ENCODE measurements around the gene CS. TPM values are rescaled to one million over a fixed set of nuclear protein-coding genes. Genes with fewer than 3 reads are reported as not detected.
A peak's percentile ranks its signal among the peaks of the same experiment; 100 is the strongest.
"Not testable (repeated sequence)": the region's sequence is repeated elsewhere in the genome, so short reads cannot be mapped to it uniquely, and the experiment has no call there.

Gene CS
- total RNA-seq, 2 experiments from 2014 or later = 218 to 228 TPM

DNA sequence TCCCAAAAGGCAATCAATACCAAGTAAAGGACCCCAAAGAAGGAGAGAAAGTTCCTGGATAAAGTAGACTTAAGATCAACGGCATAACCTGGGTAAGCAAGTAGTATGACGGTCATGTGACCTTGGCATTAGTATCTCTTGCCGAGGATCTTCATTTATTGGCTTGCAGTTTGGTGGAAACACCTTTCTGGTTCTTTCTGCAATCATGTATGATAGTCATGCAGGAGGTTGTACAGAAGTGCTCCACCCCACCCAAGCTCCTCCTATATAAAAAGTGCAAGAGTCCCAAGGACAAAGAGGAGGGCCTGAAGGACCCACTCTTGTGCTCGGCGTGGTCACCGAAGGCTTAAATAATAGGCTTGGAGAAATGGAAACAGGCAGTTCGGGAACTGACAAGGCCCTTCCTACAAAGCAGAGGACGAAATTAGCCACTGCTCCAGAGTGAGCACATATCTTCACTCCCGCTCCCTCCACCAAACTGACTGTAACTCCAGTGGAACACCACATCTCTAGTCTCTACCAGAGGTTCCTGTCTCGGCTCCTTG lies 750 bp downstream of the CS start:
- Mint-ChIP-seq H3K27me3 (ENCODE audit: low read depth) (no peaks in the 10 kb centered on the region), H3K9me3 (ENCODE audit: insufficient read depth) (no peaks in the 10 kb centered on the region), H3K27ac (peak overlapping the region; percentile 91), H3K4me3 (peak overlapping the region; percentile 97), H3K36me3 (ENCODE audit: low read depth) (peaks cover 44% of the 10 kb centered on the region), H3K4me1 (ENCODE audit: low read depth) (peaks cover 52% of the 10 kb centered on the region)
- peak; percentile 12 for ATAC-seq
- ChIA-PET CTCF (interaction anchor here (0.8 to 3.0 kb wide), 11 partner anchors 8 to 329 kb away, joined by 3 to 14 read pairs (median 4); partner anchors contain the start of genes ANKRD52, CNPY2, RNF41 and SPRYD4), POLR2A (interaction anchor here (0.7 to 1.4 kb wide), 5 partner anchors 59 to 329 kb away, joined by 3 to 5 read pairs (median 3); partner anchors contain the start of gene TIMELESS)
- DNase-seq = peak; percentile 53

DNA sequence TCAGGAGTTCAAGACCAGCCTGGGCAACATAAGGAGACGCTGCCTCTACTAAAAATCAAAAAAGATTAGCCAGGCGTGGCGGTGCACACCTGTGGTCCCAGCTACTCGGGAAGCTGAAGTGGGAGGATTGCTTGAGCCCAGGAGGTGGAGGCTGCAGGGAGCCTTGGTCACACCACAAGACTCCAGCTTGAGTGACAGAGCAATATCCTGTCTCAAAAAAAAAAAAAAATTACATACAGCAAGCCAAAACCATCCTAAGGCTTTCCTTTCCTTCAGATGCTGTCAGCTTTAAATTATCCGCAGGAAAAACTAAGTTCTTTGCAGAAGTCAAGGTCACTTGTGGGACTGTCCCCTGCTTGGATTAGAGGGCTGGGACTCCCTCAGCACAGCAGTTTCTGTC lies 1.3 kb downstream of the CS start:
- Mint-ChIP-seq H3K4me3 (peak overlapping the region; percentile 97), H3K27me3 (ENCODE audit: low read depth) (no peaks in the 10 kb centered on the region), H3K9me3 (ENCODE audit: insufficient read depth) (no peaks in the 10 kb centered on the region), H3K36me3 (ENCODE audit: low read depth) (peaks cover 47% of the 10 kb centered on the region), H3K4me1 (ENCODE audit: low read depth) (peaks cover 52% of the 10 kb centered on the region), H3K27ac (peak overlapping the region; percentile 91)
- ChIA-PET POLR2A (interaction anchor here (0.6 to 1.4 kb wide), 6 partner anchors 10 to 330 kb away, joined by 3 to 5 read pairs (median 3); partner anchors contain the start of genes SMARCC2 and TIMELESS), CTCF (interaction anchor here (0.5 to 3.0 kb wide), 12 partner anchors 7 to 329 kb away, joined by 3 to 14 read pairs (median 4); partner anchors contain the start of genes ANKRD52, CNPY2, RNF41 and SPRYD4)
- ATAC-seq (no peak), DNase-seq (peak; percentile 25)

DNA sequence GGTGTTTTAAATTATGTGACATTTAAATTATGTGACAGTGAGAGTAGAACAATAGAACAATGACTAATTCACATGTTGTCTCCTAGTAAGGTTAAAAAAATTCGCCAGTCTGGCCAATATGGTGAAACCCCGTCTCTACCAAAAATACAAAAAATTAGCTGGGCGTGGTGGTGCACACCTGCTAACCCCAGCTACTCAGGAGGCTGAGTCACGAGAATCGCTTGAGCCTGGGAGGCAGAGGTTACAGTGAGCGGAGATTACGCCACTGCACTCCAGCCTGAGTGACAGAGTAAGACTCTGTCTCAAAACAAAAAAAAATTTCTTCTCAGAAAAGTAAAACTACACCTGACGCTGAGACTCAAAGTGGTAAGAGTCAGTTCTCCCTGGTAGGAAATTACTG lies 2.7 kb downstream of the CS start:
- H3K4me3 Mint-ChIP-seq = peak overlapping the region; percentile 22
- H3K36me3 Mint-ChIP-seq (ENCODE audit: low read depth) = peaks cover 51% of the 10 kb centered on the region
- CTCF ChIA-PET = interaction anchor here (1.0 to 3.0 kb wide), 7 partner anchors 18 to 178 kb away, joined by 4 to 14 read pairs (median 6); partner anchors contain the start of genes ANKRD52, CNPY2, COQ10A and ZC3H10

DNA sequence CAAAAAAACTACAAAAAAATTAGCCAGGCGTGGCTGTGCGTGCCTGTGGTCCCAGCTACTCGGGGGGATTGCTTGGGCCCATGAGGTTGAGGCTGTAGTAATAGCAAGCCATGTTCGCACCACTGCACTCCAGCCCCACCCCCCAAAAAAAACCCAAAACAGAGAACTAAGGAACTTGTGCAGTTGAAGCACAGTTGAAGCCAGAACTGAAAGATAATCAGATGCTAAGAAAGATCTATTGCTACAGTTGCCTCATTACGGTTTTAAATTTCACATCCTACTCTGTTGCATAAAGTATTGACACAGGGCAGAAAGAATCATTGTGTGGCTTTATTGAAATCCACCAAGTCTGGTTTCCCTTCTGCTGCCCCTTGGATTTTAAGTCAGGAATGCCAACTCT lies 3.8 kb downstream of the CS start:
- Mint-ChIP-seq H3K36me3 (ENCODE audit: low read depth) (peaks cover 44% of the 10 kb centered on the region), H3K4me1 (ENCODE audit: low read depth) (peaks cover 52% of the 10 kb centered on the region), H3K27me3 (ENCODE audit: low read depth) (no peaks in the 10 kb centered on the region), H3K4me3 (no peak overlapping the region), H3K27ac (no peak overlapping the region), H3K9me3 (ENCODE audit: insufficient read depth) (no peaks in the 10 kb centered on the region)
- DNase-seq (no peak), ATAC-seq (no peak)
- ChIA-PET POLR2A (interaction anchor here (0.7 kb wide), 1 partner anchor 20 kb away, joined by 3 read pairs; the partner anchor contains the start of gene CNPY2), CTCF (interaction anchor here (0.8 to 1.7 kb wide), 3 partner anchors 25 to 38 kb away, joined by 3 to 6 read pairs (median 4); partner anchors contain the start of gene ANKRD52)

More for the DNA sequence above, 2.7 kb downstream of the CS start:
- Mint-ChIP-seq H3K27ac (no peak overlapping the region), H3K27me3 (ENCODE audit: low read depth) (no peaks in the 10 kb centered on the region), H3K4me1 (ENCODE audit: low read depth) (peaks cover 56% of the 10 kb centered on the region), H3K9me3 (ENCODE audit: insufficient read depth) (no peaks in the 10 kb centered on the region)
- ATAC-seq = no peak
- POLR2A ChIA-PET = interaction anchor here (0.8 to 1.2 kb wide), 2 partner anchors 18 to 75 kb away, joined by 3 read pairs; partner anchors contain the start of genes CNPY2 and RNF41
- no peak for DNase-seq

DNA sequence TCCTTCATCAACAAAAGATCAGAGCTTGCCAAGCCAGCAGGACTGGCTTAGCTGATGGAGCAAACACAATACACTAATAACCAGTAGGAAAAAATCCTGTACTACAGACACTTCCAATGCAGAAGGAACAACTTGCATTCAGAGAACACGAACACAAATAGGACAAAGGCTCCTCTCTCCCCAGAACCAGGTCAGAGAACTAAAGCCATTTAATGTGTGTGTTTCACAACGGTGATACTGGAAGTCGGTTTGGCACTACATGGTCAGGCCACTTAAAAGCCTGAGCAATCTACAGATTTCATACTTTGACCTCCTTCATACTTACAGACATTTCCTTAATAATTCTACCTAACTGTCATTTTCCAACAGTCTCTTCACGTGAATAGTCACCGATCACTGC lies 6.3 kb downstream of the CS start:
- ChIA-PET POLR2A (no interaction called here), CTCF (no interaction called here)
- Mint-ChIP-seq H3K4me3 (no peak overlapping the region), H3K4me1 (ENCODE audit: low read depth) (peaks cover 50% of the 10 kb centered on the region), H3K9me3 (ENCODE audit: insufficient read depth) (no peaks in the 10 kb centered on the region), H3K27me3 (ENCODE audit: low read depth) (no peaks in the 10 kb centered on the region), H3K36me3 (ENCODE audit: low read depth) (peaks cover 50% of the 10 kb centered on the region), H3K27ac (no peak overlapping the region)
- no peak for DNase-seq
- ATAC-seq = no peak

DNA sequence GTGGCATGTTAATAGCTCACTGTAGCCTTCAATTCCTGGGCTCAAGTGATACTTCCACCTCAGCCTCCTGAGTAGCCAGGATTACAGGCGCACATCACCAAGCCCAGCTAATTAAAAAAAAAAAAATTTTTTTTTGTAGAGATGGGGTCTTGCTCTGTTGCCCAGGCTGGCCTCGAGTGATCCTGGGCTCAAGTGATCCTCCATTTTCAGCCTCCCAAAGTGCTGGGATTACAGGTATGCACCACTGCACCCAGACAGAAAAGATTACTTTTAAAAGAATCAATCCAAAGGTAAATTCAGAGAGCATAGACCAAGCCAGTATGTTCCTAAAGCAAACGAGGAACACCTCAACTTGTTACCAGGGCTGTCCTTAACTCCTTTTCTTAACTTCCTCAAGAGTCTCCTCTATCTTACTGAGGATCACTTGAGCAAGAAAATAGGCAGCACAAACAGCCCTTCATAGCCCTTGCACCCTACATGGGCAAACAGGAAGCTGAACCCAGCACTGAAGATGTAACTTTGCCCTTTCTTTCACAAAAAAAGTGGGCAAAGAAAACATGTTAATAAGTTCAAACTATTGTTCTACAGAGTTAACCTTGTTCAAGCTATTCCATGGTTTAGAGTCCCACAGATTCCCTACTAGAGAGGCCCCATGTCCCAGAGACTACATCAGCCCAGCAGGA lies 11.3 kb downstream of the CS start:
- no peak for DNase-seq
- Mint-ChIP-seq H3K27me3 (ENCODE audit: low read depth) (no peaks in the 10 kb centered on the region), H3K4me1 (ENCODE audit: low read depth) (peaks cover 31% of the 10 kb centered on the region), H3K9me3 (ENCODE audit: insufficient read depth) (no peaks in the 10 kb centered on the region), H3K36me3 (ENCODE audit: low read depth) (peaks cover 33% of the 10 kb centered on the region), H3K27ac (peak overlapping the region; percentile 66), H3K4me3 (no peak overlapping the region)
- ChIA-PET CTCF (interaction anchor here (2.5 to 3.7 kb wide), 3 partner anchors 19 to 99 kb away, joined by 6 to 18 read pairs (median 12); partner anchors contain the start of gene SMARCC2), POLR2A (interaction anchor here (0.6 to 1.1 kb wide), 3 partner anchors 10 to 72 kb away, joined by 3 to 5 read pairs (median 3); partner anchors contain the start of gene CNPY2)
- ATAC-seq = no peak

DNA sequence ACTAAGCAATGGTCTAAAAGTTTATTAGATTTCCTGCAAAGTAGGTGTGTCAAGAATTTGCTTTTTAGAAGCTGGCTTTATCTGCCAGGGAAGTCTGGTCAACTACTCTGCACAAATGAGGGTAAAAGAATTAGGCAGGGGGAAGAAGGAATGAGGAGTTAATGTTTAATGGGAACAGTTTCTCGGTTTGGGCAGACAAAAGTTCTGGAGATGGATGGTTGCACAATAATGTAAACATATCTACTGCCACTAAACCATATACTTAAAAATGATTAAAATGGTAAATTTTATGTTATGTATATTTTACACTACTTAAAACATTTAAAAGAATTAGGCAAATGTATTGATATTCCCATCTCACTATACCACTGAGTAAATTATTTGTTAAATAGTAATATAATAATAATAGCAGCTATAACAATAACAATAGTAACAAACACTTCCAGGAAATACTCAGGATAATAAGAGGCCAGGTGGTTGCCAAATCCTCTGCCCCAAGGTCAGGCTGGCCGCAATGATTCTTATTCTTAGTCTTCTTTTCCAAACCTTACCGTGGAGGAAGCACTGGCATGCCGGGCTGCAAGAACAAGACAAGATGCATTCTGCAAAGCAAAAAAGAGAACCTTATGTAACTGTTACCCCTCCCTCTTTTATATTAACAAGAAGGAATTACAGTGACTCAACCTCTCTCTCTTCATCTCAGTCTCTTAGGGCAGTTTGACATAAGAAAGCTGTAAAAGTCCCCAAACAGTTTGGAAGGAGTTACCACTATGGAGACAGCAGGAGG lies 13.9 kb downstream of the CS start:
- no peak for DNase-seq
- ATAC-seq = no peak
- Mint-ChIP-seq H3K27ac (no peak overlapping the region), H3K4me1 (ENCODE audit: low read depth) (peaks cover 20% of the 10 kb centered on the region), H3K36me3 (ENCODE audit: low read depth) (peaks cover 51% of the 10 kb centered on the region), H3K9me3 (ENCODE audit: insufficient read depth) (no peaks in the 10 kb centered on the region), H3K4me3 (no peak overlapping the region), H3K27me3 (ENCODE audit: low read depth) (no peaks in the 10 kb centered on the region)
- ChIA-PET CTCF (interaction anchor here (1.0 to 2.0 kb wide), 2 partner anchors 8 to 20 kb away, joined by 3 to 8 read pairs; partner anchors contain the start of gene COQ10A), POLR2A (interaction anchor here (1.0 kb wide), 1 partner anchor 10 kb away, joined by 3 read pairs; no protein-coding TSS in a partner anchor)

DNA sequence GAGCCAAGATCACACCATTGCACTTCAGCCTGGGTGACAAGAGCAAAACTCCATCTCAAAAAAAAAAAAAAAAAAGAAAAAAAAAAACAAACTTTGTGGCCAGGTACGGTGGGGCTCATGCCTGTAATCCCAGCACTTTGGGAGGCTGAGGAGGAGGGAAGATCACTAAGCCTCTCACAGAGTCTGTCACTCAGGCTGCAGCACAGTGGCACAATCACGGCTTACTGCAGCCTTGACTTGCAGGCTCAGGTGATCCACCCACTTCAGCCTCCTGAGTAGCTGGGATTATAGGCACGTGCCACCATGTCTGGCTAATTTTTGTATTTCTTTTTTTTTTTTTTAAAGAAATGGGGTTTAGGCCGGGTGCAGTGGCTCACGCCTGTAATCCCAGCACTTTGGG lies 15.9 kb downstream of the CS start:
- CTCF ChIA-PET = interaction anchor here (1.4 kb wide), 1 partner anchor 15 kb away, joined by 4 read pairs; no protein-coding TSS in a partner anchor
- Mint-ChIP-seq H3K4me1 (ENCODE audit: low read depth) (peaks cover 11% of the 10 kb centered on the region), H3K36me3 (ENCODE audit: low read depth) (peaks cover 47% of the 10 kb centered on the region)
- POLR2A ChIA-PET; DNase-seq; H3K9me3 Mint-ChIP-seq (ENCODE audit: insufficient read depth); H3K27ac Mint-ChIP-seq; H3K27me3 Mint-ChIP-seq (ENCODE audit: low read depth); ATAC-seq; H3K4me3 Mint-ChIP-seq: not testable (repeated sequence)

DNA sequence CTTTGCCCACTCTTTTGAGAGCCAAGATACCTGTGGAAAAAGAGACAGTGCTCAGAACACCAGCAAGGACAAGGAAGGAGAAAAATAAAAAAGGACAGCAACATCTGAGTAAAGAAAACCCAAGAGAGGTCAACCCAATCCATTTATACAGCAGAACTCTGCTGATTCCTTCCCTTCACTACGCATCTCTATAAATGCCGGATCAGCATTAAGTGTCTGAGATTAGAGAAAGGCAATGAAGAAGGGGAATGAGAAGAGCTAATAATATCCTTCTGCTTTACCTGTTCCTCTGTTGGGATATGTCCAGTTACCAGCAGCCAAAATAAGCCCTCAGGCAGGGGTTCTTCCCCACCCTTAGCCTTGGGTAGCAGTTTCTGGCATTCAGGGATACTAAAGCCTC lies 17.6 kb downstream of the CS start:
- peaks cover 50% of the 10 kb centered on the region for H3K36me3 Mint-ChIP-seq (ENCODE audit: low read depth)
- ChIA-PET POLR2A (interaction anchor here (0.8 kb wide), 1 partner anchor 9 kb away, joined by 3 read pairs; no protein-coding TSS in a partner anchor), CTCF (no interaction called here)
- H3K4me3 Mint-ChIP-seq = no peak overlapping the region
- H3K9me3 Mint-ChIP-seq (ENCODE audit: insufficient read depth) = no peaks in the 10 kb centered on the region
- ATAC-seq (no peak), DNase-seq (no peak)
- no peak overlapping the region for H3K27ac Mint-ChIP-seq
- H3K27me3 Mint-ChIP-seq (ENCODE audit: low read depth) = no peaks in the 10 kb centered on the region
- peaks cover 3% of the 10 kb centered on the region for H3K4me1 Mint-ChIP-seq (ENCODE audit: low read depth)

DNA sequence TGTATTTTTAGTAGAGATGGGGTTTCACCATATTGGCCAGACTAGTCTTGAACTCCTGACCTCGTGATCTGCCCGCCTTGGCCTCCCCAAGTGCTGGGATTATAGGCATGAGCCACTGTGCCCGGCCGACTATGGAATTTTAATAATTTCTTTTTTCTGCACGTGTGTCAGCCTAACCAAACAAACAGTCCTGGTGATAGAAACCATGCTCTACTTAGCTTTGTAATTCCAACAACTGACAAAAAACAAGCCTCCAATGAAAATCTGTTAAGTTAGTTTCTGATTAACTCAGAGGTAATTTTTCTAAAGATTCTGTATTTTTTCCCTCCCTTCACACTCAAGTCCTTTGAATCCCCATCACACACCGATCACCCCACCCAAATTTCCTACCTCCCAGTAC lies 18.1 kb downstream of the CS start:
- Mint-ChIP-seq H3K27me3 (ENCODE audit: low read depth) (no peaks in the 10 kb centered on the region), H3K4me3 (no peak overlapping the region), H3K9me3 (ENCODE audit: insufficient read depth) (no peaks in the 10 kb centered on the region), H3K27ac (no peak overlapping the region), H3K36me3 (ENCODE audit: low read depth) (peaks cover 50% of the 10 kb centered on the region), H3K4me1 (ENCODE audit: low read depth) (peaks cover 3% of the 10 kb centered on the region)
- CTCF ChIA-PET = no interaction called here
- POLR2A ChIA-PET = no interaction called here
- no peak for DNase-seq
- no peak for ATAC-seq

DNA sequence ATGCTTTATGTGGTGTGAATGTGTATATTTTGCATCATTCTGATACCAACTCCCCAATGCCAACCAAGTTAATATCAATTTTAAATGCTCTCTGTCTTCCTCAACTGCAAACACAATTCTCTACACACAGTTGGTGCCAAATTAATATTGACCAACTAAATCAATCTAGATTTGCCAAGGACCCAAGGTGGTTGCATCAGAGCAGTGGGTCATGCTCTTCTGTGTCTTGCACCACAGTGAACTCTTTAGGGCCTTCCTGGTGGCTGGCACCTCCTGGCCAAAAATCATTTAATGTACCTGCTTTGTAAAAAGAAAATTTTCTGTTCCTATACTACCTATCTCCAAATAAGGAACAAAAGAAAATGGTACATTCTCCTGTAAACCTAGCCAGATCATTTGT lies 19.3 kb downstream of the CS start:
- H3K27ac Mint-ChIP-seq = no peak overlapping the region
- no peak overlapping the region for H3K4me3 Mint-ChIP-seq
- POLR2A ChIA-PET = no interaction called here
- DNase-seq = no peak
- ATAC-seq = no peak
- no peaks in the 10 kb centered on the region for H3K9me3 Mint-ChIP-seq (ENCODE audit: insufficient read depth)
- CTCF ChIA-PET = no interaction called here
- no peaks in the 10 kb centered on the region for H3K4me1 Mint-ChIP-seq (ENCODE audit: low read depth)
- H3K36me3 Mint-ChIP-seq (ENCODE audit: low read depth) = peaks cover 46% of the 10 kb centered on the region
- no peaks in the 10 kb centered on the region for H3K27me3 Mint-ChIP-seq (ENCODE audit: low read depth)

All from activated CD8-positive, alpha-beta T cell treated with anti-CD3 and anti-CD28 coated beads, Interleukin-2, amount 10 ng/mL, durations not matched to agents 7 days and 5 days (primary cell).